ENCODE results near the gene OR13A1. TPM values are rescaled to one million over a fixed set of nuclear protein-coding genes. Genes with fewer than 3 reads are reported as not detected.
"Not testable (repeated sequence)": the region's sequence is repeated elsewhere in the genome, so short reads cannot be mapped to it uniquely, and the experiment has no call there.

The OR13A1 gene
- polyA plus RNA-seq, 12 donors, result 0.08 to 0.10 TPM; not detected in 10

DNA sequence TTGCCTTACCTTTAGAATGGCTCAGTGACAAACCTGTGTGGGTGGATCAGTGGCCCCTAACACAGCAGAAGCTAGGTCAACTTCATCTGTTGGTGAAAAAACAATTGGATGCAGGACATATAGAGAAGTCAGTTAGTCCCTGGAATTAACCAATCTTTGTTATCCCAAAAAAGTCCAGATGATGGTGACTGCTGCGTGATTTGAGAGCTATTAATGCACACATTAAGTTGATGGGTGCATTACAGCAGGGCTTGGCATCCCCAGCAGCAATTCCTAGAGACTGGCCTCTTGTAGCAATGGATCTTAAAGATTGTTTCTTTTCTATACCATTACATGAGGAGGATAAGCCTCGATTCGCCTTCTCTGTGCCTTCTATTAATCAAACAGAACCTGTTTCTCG lies 33.3 kb downstream of the OR13A1 start:
- no peak for DNase-seq

DNA sequence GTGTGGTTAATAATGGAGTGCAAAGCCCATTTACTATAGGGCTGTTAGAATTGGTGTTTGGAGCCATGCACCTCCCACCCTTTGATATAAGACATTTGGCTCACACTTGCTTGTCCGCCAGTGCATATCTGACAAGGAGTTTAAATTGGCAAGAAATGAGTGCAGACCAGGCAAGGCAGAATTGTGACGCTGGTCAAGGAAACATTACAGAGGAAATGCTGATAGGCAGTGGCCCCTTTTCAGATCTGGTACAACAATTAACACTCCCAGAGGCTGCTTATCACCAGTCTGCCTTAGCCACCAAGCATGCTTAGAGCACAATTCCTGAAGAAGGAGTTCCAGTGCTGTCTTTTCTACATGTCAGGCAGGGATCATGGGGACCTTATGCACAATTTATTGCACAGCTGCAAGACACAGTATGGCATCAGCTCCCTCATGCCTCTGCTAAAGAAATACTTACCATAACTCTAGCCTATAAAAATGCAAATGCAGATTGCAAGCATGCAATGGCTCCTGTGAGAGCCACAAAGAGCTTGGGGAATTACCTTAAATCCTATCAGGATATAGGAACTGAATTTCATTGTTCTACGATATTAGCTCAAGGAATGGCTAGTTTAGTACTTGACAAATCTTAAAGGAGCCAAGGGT lies 35.2 kb downstream of the OR13A1 start:
- DNase-seq, result no peak

DNA sequence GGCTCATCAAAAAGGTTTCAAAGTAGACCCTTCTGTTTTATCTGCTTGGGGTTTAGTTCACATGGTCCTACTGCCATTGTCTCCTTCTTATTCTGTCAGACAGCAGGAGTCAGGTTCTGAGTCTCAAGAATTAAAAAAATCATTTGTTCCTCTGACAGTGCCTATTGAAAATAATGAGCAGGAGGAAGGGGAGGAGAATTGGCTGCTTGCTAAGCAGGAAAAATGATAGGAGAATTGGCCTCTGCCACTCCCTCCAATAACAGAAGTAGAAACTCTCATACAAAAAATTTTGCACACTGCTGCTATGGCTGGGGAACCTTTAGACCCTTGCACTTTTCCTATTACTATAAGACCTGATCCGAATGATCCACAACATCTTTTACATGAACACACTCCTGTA lies 35.7 kb downstream of the OR13A1 start:
- DNase-seq, result no peak

DNA sequence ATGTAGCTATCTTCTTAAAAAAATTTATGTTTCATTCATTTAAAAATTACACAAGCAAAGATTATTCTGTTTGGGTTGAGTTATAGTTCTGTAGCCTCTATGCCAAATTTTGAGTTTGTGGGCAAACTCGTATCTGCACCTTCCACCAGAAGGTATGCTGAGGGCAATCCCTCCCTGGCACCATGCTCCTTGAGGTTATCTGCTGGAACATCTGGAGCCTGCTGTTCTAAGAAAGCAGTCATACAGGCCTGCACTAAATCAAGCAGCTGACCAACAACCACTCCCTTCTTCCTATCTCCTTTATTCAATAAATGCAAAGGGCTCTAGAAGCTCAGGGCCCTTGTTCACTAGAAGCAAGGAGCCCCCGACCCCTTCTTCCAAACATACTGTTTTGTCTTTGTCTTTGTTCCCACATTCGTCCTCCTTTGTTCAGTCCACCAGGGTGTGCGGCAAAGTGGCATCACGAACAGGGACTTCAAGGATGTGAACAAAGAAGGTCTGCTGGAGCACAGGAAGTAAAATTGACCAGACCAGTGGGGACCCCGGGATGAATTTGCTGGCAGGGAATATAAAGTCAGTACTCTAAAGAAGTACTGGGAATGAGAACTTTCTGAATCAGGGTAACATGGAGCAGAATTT lies 36.4 kb downstream of the OR13A1 start:
- no peak for DNase-seq

DNA sequence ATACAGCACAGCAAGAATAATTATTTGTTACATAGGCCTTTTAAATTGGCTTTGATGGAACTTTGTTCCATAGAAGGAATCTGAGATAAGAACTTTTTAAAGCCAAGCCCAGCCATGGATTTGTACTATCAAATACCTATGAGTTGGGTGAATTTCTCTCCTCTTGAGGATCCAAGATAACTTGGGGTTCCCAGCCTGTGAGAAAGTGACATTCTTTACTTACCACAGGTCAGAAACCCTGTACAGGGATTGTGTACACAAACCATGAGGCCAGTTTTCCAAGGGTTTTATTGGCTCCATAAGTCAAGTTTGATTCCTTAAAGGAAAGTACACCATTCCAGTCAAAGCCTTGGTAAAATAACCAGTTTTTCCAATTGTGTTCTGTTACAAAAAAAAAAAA lies 39.3 kb downstream of the OR13A1 start:
- DNase-seq, result not testable (repeated sequence)

DNA sequence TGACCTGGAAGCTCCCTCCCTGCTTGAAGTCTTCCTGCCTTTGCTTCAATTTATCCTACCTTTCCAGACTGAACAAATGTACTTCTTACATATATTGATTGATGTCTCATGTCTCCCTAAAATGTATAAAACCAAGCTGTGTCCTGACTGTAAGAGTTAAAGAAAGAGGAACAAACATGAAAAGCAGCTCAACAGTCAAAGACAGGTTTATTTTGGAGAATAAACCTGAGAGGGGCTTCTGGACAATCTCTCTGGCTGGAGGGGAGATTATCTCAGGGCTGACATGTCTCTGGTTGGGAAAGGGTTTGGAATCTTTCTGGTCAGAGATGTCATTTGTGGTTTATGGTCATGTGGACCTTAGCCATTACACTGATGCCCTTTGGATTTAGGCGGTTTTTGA lies 41.0 kb downstream of the OR13A1 start:
- no peak for DNase-seq

DNA sequence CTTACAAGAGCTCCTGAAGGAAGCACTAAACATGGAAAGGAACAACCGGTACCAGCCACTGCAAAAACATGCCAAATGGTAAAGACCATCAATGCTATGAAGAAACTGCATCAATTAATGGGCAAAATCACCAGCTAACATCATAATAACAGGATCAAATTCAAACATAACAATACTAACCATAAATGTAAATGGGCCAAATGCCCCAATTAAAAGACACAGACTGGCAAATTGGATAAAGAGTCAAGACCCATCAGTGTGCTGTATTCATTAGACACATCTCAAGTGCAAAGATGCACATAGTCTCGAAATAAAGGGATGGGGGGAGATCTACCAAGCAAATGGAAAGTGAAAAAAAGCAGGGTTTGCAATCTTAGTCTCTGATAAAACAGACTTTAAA lies 47.6 kb downstream of the OR13A1 start:
- DNase-seq, result not testable (repeated sequence)

DNA sequence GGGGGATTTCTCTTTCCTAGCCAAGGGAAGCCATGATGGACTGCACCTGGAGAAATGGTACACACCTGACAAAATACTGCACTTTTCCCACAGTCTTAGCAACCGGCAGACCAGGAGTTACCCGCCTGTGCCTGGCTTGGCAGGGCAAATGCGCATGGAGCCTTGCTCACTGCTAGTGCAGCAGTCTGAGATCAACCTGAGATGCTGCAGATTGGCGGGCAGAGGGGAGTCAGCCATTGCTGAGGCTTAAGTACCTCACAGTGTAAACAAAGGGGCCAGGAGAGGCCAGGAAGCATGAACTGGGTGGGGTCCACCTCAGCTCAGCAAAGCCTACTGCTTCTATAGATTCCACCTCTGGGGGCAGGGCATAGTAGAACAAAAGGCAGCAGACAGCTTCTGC lies 49.4 kb downstream of the OR13A1 start:
- DNase-seq, result no peak

DNA sequence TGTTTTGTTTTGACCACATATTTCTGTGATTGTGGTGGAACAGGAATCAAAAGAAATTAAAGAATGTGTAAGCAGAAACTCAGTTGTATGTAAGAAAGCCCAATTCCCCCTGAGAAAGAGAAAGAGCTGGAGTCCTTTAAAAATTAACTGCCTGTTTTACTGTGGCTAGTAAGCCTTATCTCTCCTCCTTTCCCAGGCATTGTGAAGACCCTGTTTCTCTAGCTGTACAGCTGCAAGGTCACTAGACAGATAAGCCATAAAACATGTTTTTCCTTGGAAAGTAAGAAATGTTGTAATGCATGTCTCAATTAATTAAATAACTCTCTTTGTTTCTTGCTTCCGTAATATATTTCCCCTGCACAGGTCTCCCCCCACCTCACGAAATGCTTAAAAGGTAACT lies 53.5 kb downstream of the OR13A1 start:
- no peak for DNase-seq

DNA sequence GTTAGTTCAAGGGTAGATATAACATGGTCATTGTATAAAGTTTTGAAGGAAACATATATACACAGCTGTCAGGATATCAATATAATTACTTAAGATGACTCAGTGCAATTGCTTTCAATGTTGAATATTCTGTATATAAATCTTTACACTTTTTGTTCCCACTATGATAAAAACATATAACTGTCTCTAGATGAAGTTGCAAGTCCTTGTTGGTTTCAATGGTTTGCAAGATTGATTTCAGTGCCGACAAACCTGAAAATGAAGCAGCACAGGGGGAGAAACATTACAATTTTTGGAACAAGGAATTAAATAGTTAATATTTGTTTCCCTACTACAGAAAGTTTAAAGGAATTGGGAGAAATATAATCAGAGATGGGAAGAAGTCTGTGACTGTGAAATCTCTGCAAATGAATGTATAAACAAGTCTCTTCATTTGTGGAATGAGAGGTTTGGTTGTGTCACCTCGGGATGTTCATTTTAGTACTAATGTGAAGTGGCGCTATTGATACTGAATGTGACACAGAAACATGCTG lies 54.1 kb downstream of the OR13A1 start:
- no peak for DNase-seq

DNA sequence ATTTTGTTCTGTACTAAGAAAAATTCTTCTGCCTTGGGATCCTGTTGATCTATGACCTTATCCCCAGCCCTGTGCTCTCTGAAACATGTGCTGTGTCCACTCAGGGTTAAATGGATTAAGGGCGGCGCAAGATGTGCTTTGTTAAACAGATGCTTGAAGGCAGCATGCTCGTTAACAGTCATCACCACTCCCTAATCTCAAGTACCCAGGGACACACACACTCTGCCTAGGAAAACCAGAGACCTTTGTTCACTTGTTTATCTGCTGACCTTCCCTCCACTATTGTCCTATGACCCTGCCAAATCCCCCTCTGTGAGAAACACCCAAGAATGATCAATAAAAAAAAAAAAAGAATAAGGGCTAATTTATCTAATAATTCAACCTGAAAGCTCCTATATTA lies 54.8 kb downstream of the OR13A1 start:
- DNase-seq, result not testable (repeated sequence)

DNA sequence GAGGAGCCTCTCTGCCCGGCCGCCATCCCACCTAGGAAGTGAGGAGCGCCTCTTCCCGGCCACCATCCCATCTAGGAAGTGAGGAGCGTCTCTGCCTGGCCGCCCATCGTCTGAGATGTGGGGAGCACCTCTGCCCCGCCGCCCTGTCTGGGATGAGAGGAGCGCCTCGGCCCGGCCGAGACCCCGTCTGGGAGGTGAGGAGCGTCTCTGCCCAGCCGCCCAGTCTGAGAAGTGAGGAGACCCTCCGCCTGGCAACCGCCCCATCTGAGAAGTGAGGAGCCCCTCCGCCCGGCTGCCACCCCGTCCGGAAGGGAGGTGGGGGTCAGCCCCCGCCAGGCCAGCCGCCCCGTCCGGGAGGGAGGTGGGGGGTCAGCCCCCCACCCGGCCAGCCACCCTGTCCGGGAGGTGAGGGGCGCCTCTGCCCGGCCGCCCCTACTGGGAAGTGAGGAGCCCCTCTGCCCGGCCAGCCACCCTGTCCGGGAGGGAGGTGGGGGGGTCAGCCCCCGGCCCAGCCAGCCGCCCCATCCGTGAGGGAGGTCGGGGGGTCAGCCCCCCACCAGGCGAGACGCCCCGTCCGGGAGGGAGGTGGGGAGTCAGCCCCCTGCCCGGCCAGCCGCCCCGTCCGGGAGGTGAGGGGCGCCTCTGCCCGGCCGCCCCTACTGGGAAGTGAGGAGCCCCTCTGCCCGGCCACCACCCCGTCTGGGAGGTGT lies 55.5 kb downstream of the OR13A1 start:
- not testable (repeated sequence) for DNase-seq

DNA sequence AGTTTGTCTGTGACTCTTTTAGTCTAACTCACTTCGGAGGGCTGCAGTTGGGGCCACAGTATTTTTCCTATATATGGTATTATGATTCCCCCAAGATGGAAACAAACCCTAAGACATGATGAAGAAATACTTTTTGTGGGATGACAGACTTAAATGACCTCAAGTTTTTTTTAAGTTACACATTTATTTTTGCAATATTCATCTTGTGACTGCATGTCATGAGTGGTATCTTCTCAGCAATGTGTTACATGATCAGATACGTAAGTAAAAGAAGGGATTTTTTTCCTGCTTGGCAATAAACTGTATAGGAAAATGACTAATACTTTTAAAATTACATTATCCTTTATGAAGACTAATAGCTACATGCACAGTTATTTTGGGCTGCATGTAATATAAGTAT lies 57.8 kb downstream of the OR13A1 start:
- no peak for DNase-seq

DNA sequence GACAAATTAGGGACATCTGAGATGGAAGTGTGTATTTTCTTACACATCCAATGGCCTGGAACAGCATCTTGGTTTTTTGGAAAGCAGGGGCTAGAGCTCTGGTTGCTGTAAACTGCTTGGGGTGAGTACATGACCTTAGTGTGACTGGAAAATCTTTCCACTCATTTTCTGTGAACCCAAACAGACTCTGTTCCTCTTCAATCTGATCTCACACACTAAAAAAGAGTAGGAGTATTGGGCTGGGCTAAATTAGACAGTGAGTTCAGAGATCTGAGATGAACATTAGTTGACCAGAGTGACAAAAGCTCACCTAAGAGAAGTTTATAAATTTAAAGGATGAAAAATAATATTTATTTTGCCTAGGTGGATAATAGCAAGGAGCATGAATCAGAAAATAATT lies 59.2 kb downstream of the OR13A1 start:
- DNase-seq, result no peak

DNA sequence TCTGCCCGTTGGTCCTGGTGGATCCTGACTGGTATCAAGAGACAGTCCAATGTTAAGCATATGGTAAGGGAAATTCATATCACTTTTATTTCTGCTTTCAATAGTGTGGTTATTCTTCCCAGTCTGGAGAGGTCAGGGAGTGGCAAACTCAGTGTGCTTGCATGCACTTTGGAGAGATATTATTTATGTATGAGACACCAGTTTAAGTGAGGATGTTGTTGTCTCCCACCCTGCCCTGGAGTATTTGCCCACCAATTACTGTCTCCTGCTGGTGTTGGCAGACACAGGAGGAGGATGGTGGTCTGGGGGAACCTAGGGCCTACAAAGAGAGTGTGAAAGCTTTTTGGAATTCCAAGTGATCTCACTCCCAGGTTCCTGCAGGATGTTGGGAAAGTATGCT lies 59.7 kb downstream of the OR13A1 start:
- no peak for DNase-seq

DNA sequence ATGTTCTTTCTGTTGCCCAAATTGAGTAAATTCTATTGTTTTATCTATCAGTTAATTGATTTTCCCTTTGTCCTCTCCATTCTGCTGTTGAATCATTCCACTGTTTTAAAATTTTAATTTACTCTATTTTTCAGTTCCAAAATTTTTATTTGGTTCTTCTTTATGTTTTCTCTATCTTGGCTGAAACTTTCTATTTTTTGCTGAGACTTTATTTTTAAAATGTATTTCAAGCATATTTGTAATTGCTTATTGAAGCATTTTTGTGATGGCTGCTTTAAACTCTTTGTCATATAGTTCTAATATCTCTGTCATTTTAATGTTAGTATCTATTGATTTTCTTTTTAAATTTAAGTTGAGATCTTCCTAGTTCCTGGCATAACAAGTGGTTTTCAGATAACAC lies 60.5 kb downstream of the OR13A1 start:
- no peak for DNase-seq

DNA sequence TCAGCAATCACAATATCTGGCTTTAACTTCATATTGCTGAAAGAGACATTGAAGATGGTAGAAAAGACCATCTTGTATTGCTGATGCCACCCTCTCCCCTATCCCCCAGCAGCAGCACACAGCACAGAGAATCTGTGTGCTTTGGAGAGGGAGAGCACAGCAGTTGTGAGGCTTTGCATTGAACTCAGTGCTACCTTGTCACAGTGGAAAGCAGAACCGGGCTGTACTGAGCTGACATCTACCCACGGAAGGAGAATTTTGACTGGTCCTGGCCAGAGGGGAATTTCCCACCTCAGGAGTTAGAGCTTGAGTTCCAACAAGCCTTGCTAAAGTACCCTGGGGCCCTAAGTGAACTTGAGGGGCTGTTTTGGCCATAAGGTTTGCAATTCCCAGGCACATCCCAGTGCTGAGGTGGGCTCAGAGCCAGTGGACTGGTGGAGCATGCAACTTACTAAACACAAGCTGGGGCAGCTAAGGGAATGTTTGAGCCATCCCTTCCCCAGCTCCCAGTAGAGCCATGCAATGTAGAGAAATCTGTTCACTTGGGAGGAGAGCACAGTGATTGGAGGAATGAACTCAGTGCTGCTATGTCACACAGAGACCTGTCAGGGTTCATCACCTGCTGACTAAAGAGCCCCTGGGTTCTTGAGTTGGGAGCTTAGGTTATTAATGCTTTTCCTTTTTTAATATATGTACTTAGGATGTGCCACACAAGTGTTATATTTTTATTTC lies 62.1 kb downstream of the OR13A1 start:
- no peak for DNase-seq

Other genes with a start within 250 kb of the OR13A1 start
- gene ALOX5, start 58.6 kb upstream of the OR13A1 start, polyA plus RNA-seq (ENCODE audit: insufficient read length in 12 of 12), result 10 to 100 TPM in 1 of 12 donors, 1 to 10 TPM in 8, under 1 TPM in 2, not detected in 1; 0.97 to 13.5 (median 1.2) TPM

Measured in muscle of arm (tissue), 12 donors.